Stimulated activated CD8-positive, alpha-beta memory T cell treated with anti-CD3 and anti-CD28 coated beads, Interleukin-12 subunit alpha, Interleukin-12 subunit beta, amount 100 ng/mL, for 1 hour (primary cell): ENCODE measurements around the gene SERPINA9.
"Not testable (repeated sequence)": the region's sequence is repeated elsewhere in the genome, so short reads cannot be mapped to it uniquely, and the experiment has no call there.

Source experiments
- DNase-seq: peaks from one replicate; pipeline ENCODE4 v3.0.0-alpha.2; 2020; ENCODE audit warnings: low read depth

Gene SERPINA9

DNA sequence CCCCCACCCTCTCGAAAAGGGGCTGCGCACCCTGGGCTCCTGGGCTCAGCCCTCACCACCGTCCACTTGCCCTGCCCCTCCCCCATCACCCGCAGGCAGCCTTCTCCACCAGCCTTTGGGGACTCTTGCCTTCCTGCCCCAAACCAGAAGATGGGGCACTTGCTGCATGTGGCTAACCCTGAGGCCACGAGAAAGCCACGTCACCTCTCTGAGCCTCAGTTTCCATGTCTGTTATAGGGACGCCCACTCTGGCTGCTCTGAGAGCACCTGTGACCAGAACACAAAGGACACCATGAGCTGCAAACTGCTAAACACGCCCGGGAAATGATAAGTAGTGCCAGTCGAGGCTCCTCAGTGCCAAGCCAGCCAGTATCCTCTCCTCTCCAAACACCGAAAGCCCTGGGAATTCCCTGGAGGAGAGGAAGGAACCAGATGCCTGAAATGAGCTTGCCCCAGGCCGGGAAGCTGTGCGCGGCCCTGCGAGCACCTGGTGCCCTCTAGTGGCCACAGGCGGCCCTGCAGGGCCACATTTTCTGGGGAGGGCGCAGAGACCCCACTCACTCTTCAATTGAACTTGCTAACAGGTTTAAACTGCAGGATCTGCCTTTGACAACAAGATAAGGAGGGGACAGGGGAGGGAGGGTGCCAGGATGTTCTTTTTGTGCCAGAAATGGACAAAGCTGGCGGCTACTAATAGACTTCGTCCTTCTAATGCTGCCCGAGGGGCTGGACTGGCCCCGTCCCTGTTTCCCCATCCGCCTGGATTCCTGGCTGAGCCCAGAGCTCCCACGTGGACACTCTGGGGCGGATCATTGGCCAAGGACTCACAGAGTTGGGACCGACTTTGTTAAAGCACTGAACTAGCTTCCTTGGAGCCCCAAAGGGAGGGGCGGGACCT, 10.2 kb upstream of the SERPINA9 start:
- DNase-seq, result peak; percentile 15

DNA sequence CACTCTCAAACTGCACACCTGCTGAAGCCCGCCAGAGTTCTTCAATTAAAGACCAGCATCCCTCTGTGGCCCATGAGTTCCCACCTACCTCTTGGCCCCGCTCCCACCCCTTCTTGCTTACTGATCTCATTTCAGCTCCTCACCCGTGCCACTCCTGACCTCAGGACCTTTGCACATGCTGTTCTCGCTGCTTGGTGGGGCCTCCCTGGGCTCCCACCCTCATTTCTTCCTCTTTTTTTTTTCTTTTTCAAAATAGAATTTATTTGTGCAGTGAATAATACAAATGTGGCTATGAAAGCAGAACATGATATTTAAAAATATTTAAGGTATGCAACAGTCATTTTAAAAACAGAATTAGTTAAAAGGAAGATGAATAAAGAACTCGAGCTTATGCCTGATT, 8.5 kb upstream of the SERPINA9 start:
- DNase-seq, result no peak

- no peak for DNase-seq
These were observed 7.8 kb upstream of the SERPINA9 start for GRCh38 chr14:94483729-94484275.

- DNase-seq, result no peak
These were observed 7.1 kb upstream of the SERPINA9 start for GRCh38 chr14:94483071-94483451.

DNA sequence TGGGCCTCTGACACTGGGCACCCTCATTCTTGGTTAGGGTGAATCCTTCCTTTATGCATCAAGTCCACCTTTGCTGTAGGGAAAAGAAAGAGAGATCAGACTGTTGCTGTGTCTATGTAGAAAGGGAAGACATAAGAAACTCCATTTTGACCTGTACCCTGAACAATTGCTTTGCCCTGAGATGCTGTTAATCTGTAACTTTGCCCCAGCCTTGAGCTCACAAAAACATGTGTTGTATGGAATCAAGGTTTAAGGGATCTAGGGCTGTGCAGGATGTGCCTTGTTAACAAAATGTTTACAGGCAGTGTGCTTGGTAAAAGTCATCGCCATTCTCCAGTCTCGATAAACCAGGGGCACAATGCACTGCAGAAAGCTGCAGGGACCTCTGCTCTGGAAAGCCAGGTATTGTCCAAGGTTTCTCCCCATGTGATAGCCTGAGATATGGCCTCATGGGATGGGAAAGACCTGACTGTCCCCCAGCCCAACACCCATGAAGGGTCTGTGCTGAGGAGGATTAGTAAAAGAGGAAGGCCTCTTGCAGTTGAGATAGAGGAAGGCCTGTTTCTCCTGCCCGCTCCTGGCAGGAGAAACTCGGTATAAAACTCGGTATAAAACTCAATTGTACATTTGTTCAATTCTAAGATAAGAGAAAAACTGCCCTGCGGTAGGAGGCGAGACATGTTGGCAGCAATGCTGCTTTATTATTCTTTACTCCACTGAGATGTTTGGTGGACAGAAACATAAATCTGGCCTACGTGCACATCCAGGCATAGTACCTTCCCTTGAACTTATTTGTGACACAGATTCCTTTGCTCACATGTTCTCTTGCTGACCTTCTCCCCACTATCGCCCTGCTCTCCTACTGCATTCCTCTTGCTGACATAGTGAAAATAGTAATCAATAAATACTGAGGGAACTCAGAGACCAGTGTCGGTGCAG, 6.4 kb upstream of the SERPINA9 start:
- not testable (repeated sequence) for DNase-seq

DNA sequence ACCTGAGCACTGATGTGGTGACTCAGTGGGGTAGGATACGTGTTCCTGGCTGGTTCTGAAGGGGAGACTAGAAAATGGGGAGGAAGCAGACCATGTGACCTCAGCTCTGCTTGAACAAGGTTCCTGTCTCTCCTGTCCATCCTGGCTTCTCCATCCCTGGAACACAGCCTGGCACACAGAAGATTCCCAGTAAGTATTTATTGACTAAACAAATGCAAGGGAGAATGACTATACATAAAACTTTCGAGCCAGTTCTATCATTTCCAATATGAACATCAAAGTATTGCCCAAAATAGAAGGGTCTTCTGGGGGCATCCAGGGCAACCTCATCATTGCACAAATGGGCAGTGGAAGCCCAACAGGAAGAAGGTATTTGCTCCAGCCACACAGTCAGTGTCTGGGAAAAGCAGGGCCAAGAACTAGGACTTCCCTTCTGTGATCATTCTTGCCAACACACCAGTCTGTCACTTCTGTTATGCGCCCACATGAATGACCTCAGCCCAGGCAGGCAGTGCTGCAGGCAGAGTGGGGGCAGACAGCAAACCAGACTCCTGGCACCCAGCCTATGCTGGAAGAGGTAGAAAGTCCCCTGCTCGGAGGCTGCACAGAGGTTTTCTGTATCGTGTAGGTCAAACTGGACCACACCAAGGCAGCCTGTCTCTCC, 5.6 kb upstream of the SERPINA9 start:
- no peak for DNase-seq

DNA sequence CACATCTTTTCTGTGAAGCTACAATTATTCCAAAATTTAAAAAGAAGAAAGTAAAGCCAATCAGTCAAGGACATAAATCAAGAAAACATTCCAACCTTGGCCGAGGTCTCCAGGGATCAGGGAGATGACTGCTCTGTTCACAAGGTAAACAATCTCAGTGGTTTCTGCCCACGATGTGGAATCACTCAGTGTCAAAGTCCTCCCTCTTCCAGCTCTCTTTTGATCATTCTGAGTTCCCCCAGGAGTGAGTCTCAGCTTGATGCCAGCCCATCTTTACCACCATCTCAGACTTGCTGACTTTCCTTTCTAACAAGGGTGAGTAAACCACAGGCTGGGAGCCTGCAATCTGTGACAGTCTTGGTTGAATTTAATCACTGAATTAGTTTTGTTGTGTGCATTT, 4.8 kb upstream of the SERPINA9 start:
- no peak for DNase-seq

DNA sequence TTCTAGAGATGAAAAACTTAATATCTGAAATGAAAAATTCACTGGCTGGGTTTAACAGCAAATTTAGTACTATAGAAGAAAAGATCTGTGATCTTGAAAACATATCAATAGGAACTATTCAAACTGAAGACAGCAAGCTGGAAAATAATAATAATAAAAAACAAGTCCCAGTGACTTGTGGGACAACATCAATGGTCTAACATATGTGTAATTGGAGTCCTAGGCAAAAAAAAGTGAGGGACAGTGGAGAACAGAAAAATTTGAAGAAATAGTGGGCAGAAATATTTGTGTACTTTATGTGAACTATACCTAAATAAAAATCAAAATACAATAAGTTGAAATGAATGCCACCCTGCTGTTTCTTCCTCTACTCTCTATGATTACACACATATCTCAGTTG, 2.4 kb upstream of the SERPINA9 start:
- DNase-seq, result no peak

- no peak for DNase-seq
These were observed 1.4 kb downstream of the SERPINA9 start for GRCh38 chr14:94474581-94475031.

DNA sequence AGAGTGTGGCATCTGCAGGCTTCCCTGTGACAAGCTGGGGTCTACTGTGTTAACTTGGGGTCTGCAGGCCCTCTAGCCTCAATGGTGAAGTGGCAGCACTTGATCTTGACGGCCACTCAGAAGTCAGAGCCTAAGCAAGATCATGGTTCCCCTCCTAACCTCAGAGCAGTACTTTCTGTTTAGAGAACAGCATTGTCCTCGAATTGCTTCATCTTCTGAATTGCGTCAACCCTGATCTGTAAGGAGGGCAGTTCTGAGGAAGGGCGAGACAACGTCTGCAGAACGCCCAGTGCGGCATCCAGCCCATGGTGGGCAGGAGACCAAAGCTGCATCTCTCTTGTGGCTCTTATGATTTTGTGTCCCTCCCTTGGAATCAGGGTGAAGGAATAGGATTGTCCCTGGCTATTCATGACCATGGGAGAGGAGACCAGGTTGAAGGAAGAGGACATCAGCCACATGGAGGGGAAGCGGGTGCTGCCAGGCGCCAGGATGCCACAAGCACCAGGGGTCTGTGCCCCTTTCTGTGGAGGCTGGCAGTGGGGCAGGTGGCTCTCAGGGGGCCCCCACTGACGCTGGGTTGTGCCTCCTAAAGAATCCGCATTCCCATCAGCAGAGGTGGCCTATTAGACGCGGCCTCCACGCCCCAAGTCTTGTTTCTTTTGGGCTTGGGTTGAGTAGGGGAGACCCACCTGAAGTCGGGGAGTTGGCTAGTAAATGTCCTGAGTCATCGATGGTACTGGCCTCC, 2.2 kb downstream of the SERPINA9 start:
- DNase-seq, result no peak

DNA sequence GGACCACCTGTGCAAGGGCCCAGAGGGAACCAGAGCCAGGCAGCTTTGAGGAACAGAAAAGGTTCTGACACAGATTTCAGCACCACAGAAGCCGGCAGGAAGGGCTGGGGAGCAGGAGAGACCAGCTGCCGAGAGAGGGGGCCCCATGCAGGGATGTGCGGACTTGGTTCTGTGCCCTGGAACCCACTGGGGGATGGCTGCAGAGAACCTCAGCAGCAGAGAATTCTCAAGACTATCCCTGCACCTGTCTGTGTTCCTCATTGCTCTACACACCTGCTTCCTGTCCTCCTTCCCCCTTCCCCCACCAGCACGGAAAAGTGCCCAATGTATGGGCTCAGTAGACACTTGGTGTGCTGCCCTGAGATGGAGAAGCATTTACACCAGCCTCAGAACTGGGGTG, 3.2 kb downstream of the SERPINA9 start:
- DNase-seq, result no peak

DNA sequence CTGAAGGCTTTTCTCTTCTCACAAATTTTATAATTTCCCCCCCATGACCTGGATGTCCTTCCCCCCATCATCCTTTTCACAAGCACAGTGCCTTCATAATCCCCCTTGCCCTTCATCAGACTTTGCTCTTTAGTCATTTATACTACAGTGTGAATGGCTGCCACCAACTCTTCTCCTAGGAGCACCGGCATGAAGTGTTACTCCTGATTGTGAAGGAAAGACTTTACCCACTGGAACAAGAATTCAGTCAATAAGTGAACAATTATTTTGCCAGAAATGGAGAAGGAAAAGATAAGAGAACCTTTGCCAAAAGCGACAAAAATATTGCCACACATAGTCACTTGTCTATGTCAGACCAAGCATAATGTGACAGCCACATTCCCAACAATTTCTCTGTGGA, 5.0 kb downstream of the SERPINA9 start:
- no peak for DNase-seq

GRCh38 chr14:94470311-94470710, 5.7 kb downstream of the SERPINA9 start:
- no peak for DNase-seq

- no peak for DNase-seq
These were observed 6.7 kb downstream of the SERPINA9 start for GRCh38 chr14:94469261-94469660.

- no peak for DNase-seq
These were observed 8.1 kb downstream of the SERPINA9 start for GRCh38 chr14:94467728-94468520.

- DNase-seq, result no peak
These were observed 9.2 kb downstream of the SERPINA9 start for GRCh38 chr14:94466706-94467370.

GRCh38 chr14:94465042-94465441, 11.0 kb downstream of the SERPINA9 start:
- DNase-seq, result no peak

- DNase-seq, result no peak
These were observed 11.7 kb downstream of the SERPINA9 start for GRCh38 chr14:94464290-94464689.

GRCh38 chr14:94462763-94463572, 13.0 kb downstream of the SERPINA9 start:
- no peak for DNase-seq
